ENCODE results near the gene PPCDC. TPM values are rescaled to one million over a fixed set of nuclear protein-coding genes. Genes with fewer than 3 reads are reported as not detected.
"Not testable (repeated sequence)": the region's sequence is repeated elsewhere in the genome, so short reads cannot be mapped to it uniquely, and the experiment has no call there.

The PPCDC gene
- total RNA-seq, 2 donors from 2014 or later, result 11.1 to 13.6 TPM

DNA sequence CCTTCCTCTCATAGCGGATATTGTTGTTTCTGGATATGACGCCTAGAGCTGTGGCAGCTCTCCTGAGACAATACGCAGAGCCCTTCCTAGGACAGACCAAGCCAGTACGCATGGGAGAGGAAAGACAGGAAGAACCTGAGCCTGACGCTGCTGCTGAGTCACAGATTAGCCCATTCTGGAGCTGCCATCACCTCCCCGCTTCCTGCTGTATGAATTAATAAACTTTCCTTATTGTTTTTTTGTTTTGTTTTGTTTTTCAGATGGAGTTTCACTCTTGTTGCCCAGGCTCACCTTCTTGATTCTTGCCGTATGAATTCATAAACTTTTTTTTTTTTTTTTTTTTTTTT is 67.0 kb downstream of the PPCDC start:
- DNase-seq (no peak), ATAC-seq (no peak)
- intact Hi-C loops (cut with DNase I, micrococcal nuclease), result no loop called here

DNA sequence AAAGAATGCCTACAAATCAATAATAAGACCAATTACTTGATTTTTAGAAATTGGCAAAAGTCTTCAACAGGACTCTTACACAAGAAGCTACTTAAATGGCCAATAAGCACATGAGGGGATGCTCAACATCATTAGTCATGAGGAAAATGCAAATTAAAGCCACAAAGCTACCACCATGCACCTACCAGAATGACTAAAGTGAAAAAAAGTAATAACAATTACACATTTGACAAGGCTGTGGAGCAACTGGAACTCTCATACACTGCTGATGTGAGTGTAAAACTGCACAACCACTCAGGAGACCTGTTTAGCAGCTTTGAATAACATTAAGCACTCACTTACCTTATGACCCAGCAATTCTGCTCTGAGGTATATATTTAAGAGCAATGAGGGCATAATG is 68.4 kb downstream of the PPCDC start:
- no peak for DNase-seq
- no peak for ATAC-seq
- intact Hi-C loops (cut with DNase I, micrococcal nuclease), result no loop called here

DNA sequence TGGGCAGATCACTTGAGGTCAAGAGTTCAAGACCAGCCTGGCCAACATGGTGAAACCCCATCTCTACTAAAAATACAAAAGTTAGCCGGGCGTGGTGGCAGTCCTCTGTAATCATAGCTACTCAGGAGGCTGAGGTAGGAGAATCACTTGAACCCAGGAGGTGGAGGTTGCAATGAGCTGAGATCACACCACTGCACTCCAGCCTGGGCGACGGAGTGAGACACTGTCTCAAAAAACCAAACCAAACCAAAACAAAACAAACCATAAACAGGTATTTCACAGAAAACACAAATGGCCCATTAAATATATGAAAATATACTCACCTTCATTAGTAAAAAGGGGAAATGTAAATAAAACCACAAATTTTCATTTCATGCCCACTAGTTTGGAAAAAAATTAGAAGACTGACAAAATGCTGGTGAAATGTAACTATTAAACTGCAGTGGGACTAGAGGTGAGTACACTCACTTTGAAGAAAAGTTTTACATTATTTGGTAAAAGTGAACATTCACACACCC is 71.6 kb downstream of the PPCDC start:
- ATAC-seq; intact Hi-C loops (cut with DNase I, micrococcal nuclease); DNase-seq: not testable (repeated sequence)

DNA sequence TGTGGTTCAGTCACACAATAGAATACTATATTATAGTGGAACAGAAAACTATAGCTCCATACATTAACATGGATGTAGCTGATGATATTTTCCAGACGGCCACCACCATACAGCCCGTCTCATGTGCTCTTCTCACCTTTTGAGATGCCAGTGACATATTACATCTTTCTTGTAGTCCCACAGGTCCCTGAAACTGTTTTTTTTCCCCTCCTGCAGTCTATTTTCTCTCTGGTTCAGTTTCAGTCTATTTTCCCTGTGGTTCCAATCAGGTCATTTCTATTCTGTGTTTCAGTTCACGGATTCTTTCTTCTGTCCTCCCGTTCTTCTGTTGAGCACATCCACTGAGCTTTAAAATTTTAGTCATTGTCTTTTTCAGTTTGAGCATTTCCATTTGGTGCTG is 72.2 kb downstream of the PPCDC start:
- DNase-seq, result no peak
- ATAC-seq, result no peak
- intact Hi-C loops (cut with DNase I, micrococcal nuclease), result no loop called here

DNA sequence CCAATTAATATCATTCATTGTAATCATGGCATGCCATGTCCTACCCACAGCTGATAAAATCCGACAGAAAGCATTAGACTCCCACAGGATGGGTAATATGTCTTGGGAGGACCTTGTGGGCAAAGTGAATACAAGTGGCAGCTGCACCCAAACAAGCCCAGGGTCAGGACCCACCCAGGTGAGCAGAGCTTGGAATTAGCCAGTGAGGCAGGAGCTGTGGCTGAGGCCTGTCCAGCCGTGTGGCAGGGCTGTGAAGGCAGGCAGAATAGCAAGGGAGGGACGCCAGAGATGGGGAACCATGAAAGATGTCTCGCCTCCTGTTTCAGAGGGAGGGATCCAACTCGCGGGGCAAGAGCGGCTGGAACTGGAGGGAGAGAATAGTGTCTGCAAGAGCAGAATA is 74.5 kb downstream of the PPCDC start:
- DNase-seq (no peak), ATAC-seq (no peak)
- intact Hi-C loops (cut with DNase I, micrococcal nuclease), result no loop called here

DNA sequence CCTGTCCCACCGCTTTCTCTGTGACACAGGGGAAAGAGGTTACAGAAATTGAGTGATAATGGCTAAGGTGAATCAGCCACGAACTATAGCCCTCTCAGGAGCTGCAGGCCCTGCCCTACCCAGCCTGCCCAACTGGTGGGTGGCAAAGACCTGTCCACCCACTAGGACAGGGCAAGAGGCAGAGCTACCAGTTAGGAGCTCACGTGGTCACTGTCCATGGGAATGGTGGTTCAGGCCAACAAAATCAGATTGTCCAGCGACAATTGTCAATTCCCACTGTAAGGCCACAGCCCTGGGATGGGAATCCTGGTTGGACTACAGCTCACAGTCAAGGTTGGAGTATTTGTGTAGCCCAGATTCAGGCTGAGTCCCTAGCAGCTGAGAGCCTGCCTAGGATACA is 75.0 kb downstream of the PPCDC start:
- ATAC-seq (no peak), DNase-seq (no peak)
- intact Hi-C loops (cut with DNase I, micrococcal nuclease), result no loop called here

Other genes with a start within 250 kb of the PPCDC start
- 10 to 100 TPM; 84.8 to 96.9 TPM for gene CSK, start 241.5 kb upstream of the PPCDC start, total RNA-seq
- under 1 TPM in 1 of 2 donors, not detected in 1; 0.40 TPM for gene LMAN1L, start 210.8 kb upstream of the PPCDC start, total RNA-seq
- gene CPLX3, start 197.0 kb upstream of the PPCDC start, total RNA-seq, result under 1 TPM in 1 of 2 donors, not detected in 1; 0.15 TPM
- 10 to 100 TPM; 70.7 to 83.2 TPM for gene ULK3, start 180.4 kb upstream of the PPCDC start, total RNA-seq
- 100 to 1,000 TPM; 188 to 209 TPM for gene SCAMP2, start 150.2 kb upstream of the PPCDC start, total RNA-seq
- 10 to 100 TPM; 62.2 to 76.7 TPM for gene MPI, start 133.5 kb upstream of the PPCDC start, total RNA-seq
- 10 to 100 TPM; 53.5 to 64.9 TPM for gene FAM219B, start 116.7 kb upstream of the PPCDC start, total RNA-seq
- gene COX5A, start 85.5 kb upstream of the PPCDC start, total RNA-seq, result 100 to 1,000 TPM; 564 to 684 TPM
- 10 to 100 TPM; 12.0 to 12.7 TPM for gene RPP25, start 66.8 kb upstream of the PPCDC start, total RNA-seq
- 1 to 10 TPM; 4.5 to 8.6 TPM for gene SCAMP5, start 28.0 kb upstream of the PPCDC start, total RNA-seq
- 10 to 100 TPM; 23.1 to 26.9 TPM for gene C15orf39, start 178.3 kb downstream of the PPCDC start, total RNA-seq
- not detected for gene GOLGA6C, start 234.7 kb downstream of the PPCDC start, total RNA-seq

Data from left colon (tissue), 2 donors.